ENCODE measurements around the gene PTDSS2. TPM values are rescaled to one million over a fixed set of nuclear protein-coding genes. Genes with fewer than 3 reads are reported as not detected.
A peak's percentile ranks its signal among the peaks of the same experiment; 100 is the strongest.

Gene PTDSS2
- total and polyA plus RNA-seq, 10 of the 15 experiments (the other 5 are each of a cell fraction or from before 2014, with no cell fraction given), result 0.39 to 21.1 (median 10.8) TPM

- TF ChIP-seq PBX3 (IDR thresholded peaks at IDR 0.05; ENCODE audit: insufficient replicate concordance, low read depth, low read length), result no peak
- no peak for TF ChIP-seq POLR2AphosphoS2 (IDR thresholded peaks at IDR 0.05; ENCODE audit: low read depth, low read length)
- TF ChIP-seq, protein P1, sequence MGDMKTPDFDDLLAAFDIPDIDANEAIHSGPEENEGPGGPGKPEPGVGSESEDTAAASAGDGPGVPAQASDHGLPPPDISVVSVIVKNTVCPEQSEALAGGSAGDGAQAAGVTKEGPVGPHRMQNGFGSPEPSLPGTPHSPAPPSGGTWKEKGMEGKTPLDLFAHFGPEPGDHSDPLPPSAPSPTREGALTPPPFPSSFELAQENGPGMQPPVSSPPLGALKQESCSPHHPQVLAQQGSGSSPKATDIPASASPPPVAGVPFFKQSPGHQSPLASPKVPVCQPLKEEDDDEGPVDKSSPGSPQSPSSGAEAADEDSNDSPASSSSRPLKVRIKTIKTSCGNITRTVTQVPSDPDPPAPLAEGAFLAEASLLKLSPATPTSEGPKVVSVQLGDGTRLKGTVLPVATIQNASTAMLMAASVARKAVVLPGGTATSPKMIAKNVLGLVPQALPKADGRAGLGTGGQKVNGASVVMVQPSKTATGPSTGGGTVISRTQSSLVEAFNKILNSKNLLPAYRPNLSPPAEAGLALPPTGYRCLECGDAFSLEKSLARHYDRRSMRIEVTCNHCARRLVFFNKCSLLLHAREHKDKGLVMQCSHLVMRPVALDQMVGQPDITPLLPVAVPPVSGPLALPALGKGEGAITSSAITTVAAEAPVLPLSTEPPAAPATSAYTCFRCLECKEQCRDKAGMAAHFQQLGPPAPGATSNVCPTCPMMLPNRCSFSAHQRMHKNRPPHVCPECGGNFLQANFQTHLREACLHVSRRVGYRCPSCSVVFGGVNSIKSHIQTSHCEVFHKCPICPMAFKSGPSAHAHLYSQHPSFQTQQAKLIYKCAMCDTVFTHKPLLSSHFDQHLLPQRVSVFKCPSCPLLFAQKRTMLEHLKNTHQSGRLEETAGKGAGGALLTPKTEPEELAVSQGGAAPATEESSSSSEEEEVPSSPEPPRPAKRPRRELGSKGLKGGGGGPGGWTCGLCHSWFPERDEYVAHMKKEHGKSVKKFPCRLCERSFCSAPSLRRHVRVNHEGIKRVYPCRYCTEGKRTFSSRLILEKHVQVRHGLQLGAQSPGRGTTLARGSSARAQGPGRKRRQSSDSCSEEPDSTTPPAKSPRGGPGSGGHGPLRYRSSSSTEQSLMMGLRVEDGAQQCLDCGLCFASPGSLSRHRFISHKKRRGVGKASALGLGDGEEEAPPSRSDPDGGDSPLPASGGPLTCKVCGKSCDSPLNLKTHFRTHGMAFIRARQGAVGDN (IDR thresholded peaks at IDR 0.05), result 0 out of 2 replicates have a peak, but pooled peaks have one; percentile 51
- no peak for TF ChIP-seq RELB (IDR thresholded peaks at IDR 0.05; ENCODE audit: low read depth)
- no peak for TF ChIP-seq RAD51 (IDR thresholded peaks at IDR 0.05)
- TF ChIP-seq BRCA1 (IDR thresholded peaks at IDR 0.05; ENCODE audit: low read depth, low read length), result no peak
- TF ChIP-seq MEF2B (IDR thresholded peaks at IDR 0.05; ENCODE audit: partially characterized antibody, poor library complexity, severe bottlenecking), result peak; percentile 23
- no peak for TF ChIP-seq SIN3A (IDR thresholded peaks at IDR 0.05; ENCODE audit: low read depth, low read length)
- no peak for TF ChIP-seq IRF5 (IDR thresholded peaks at IDR 0.05; ENCODE audit: borderline replicate concordance)
- no peak for TF ChIP-seq ZZZ3 (IDR thresholded peaks at IDR 0.05; ENCODE audit: control insufficient read depth, insufficient read length, low read depth)
- TF ChIP-seq SMC3 (IDR thresholded peaks at IDR 0.05; ENCODE audit: borderline replicate concordance, low read length), result no peak
- no peak for TF ChIP-seq MYB (IDR thresholded peaks at IDR 0.05; ENCODE audit: borderline replicate concordance, low read depth, low read length)
- 0 out of 2 replicates have a peak, but pooled peaks have one; percentile 30 for TF ChIP-seq IKZF1 (conservative IDR thresholded peaks at IDR 0.05)
- no peak for TF ChIP-seq RB1 (IDR thresholded peaks at IDR 0.05; ENCODE audit: borderline replicate concordance)
- no peak for TF ChIP-seq ATF3 (IDR thresholded peaks at IDR 0.05; ENCODE audit: borderline replicate concordance, extremely low read depth, low read depth, low read length)
- TF ChIP-seq SMAD1 (IDR thresholded peaks at IDR 0.05; ENCODE audit: low read depth, partially characterized antibody), result no peak
- no peak for TF ChIP-seq RUNX3 (IDR thresholded peaks at IDR 0.05; ENCODE audit: low read length)
- TF ChIP-seq ATF2 (IDR thresholded peaks at IDR 0.05; ENCODE audit: low read length), result no peak
- TF ChIP-seq DPF2 (IDR thresholded peaks at IDR 0.05), result no peak; the same call in 1 of the 2 replicates
Measured at GRCh38 chr11:406796-407650, 43.1 kb upstream of the PTDSS2 start (continued).

All from GM12878 (cell line).